Mucosa of descending colon (tissue), 3 donors: ENCODE measurements around the gene CTNNA3. TPM values are rescaled to one million over a fixed set of nuclear protein-coding genes. Genes with fewer than 3 reads are reported as not detected.

Source experiments
- ATAC-seq: fragments of 200-7000 bp; cut with Tn5 transposase; one replicate; pipeline ENCODE4 v1.9.1; 2020; ENCODE audit warnings: mild to moderate bottlenecking, moderate library complexity
- DNase-seq, 3 donors: peaks; one replicate each; pipeline ENCODE4 v3.0.0-alpha.2; 2020
- H3K36me3 ChIP-seq: fragments of 200-600 bp; one replicate; pipeline ENCODE4 v1.8.0; 2021; ENCODE audit warnings: low read depth, mild to moderate bottlenecking
- H3K4me1 ChIP-seq: fragments of 200-600 bp; one replicate; pipeline ENCODE4 v1.8.0; 2021; ENCODE audit warnings: low read depth, mild to moderate bottlenecking
- H3K4me3 ChIP-seq: fragments of 200-600 bp; one replicate; pipeline ENCODE4 v1.8.0; 2021; ENCODE audit warnings: mild to moderate bottlenecking
- H3K9me3 ChIP-seq: fragments of 200-600 bp; one replicate; pipeline ENCODE4 v1.8.0; 2021; ENCODE audit warnings: mild to moderate bottlenecking
- intact Hi-C, 2 donors: fragments of 100-400 bp; cut with DNase I in 1 of 2; cut with micrococcal nuclease in 1 of 2; formaldehyde crosslinking; loops; one replicate each; pipeline versions ENCODE4 v1.11.0 to v1.11.1; 2022; cut with DNase I, micrococcal nuclease
- total RNA-seq, 3 donors: library from RNA; stranded (reverse); fragmentation: NEBNext Ultra II Directional in 2 of 3; extraction: Animal tissue kit (Norgen Biotek cat#: 25700) in 2 of 3; gene quantifications; one replicate each; pipeline versions ENCODE4 v1.2.1 to v1.2.4, GENCODE V29; 2021 to 2023
- TF ChIP-seq, protein P1 (sequence below): fragments of 200-600 bp; IDR thresholded peaks from one replicate; pipeline ENCODE4 v1.8.0; 2022; ENCODE audit warnings: antibody characterized with exemption, mild to moderate bottlenecking
- donor health status: DM: no; HTN: no; CAD: no; lungs with moderate emphysema.
- donor health status: DM: no; HTN: no; CAD: no.
- donor health status: DM: no; HTN: yes; CAD: no.

Gene CTNNA3
- total RNA-seq, 3 donors from 2014 or later, result 0.52 to 7.5 (median 0.70) TPM

DNA sequence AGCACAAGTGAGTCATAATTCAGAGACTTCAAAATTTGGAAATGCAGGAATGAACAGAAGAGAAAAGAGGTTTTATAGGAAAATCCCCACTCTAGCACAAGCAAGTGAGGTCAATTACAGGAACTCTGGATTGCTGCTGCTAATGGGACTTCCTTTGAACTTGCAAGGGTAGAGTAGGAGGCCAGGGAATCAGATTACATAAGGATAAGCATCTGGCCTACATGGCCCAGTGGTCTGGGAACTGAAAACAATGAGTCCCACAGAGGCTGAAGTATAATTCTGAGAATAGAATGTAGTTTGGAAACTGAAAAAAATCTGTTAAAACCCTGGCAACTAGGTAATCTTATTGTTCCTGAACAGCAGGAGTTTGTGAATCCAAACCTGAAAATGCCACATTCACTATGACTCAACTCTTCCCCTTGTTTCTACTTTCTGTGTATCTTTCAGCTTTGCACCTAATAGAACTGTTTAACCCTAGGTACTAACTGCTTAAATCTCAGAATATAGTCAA is 66.5 kb downstream of the CTNNA3 start:
- H3K4me3 ChIP-seq, result no peak overlapping the region
- no peaks in the 10 kb centered on the region for H3K9me3 ChIP-seq
- DNase-seq, result no peak
- H3K36me3 ChIP-seq, result no peaks in the 10 kb centered on the region
- ATAC-seq, result no peak
- no peaks in the 10 kb centered on the region for H3K4me1 ChIP-seq
- intact Hi-C loops, result no loop called here
- TF ChIP-seq, protein P1, sequence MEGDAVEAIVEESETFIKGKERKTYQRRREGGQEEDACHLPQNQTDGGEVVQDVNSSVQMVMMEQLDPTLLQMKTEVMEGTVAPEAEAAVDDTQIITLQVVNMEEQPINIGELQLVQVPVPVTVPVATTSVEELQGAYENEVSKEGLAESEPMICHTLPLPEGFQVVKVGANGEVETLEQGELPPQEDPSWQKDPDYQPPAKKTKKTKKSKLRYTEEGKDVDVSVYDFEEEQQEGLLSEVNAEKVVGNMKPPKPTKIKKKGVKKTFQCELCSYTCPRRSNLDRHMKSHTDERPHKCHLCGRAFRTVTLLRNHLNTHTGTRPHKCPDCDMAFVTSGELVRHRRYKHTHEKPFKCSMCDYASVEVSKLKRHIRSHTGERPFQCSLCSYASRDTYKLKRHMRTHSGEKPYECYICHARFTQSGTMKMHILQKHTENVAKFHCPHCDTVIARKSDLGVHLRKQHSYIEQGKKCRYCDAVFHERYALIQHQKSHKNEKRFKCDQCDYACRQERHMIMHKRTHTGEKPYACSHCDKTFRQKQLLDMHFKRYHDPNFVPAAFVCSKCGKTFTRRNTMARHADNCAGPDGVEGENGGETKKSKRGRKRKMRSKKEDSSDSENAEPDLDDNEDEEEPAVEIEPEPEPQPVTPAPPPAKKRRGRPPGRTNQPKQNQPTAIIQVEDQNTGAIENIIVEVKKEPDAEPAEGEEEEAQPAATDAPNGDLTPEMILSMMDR, result no peak

DNA sequence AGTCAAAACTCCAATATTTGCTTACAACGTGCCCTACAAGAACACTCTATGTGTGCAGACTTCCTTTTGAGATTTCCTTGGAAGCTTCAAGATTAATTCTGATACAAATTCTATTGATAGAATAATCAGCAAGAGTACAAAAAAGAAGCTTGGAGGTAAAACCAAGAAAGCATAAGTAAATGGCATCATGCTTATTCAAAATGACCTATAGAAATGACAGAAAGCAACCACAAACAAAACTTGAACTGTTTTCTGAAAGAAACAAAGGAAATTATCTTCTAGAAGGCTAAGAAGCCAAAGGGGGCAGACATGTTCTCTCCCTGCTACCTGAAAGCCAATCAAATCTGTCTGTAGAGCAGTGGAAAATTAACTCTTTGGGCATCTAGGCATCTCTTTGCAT is 73.0 kb downstream of the CTNNA3 start:
- TF ChIP-seq, protein P1, result no peak
- DNase-seq (no peak), ATAC-seq (no peak)
- H3K9me3 ChIP-seq, result no peaks in the 10 kb centered on the region
- intact Hi-C loops, result no loop called here
- H3K36me3 ChIP-seq, result no peaks in the 10 kb centered on the region
- no peaks in the 10 kb centered on the region for H3K4me1 ChIP-seq
- no peak overlapping the region for H3K4me3 ChIP-seq

- TF ChIP-seq, protein P1, result no peak
- Histone ChIP-seq H3K9me3 (no peaks in the 10 kb centered on the region), H3K36me3 (no peaks in the 10 kb centered on the region), H3K4me3 (no peak overlapping the region), H3K4me1 (no peaks in the 10 kb centered on the region)
- DNase-seq (no peak), ATAC-seq (no peak)
- intact Hi-C loops, result no loop called here
Observed at GRCh38 chr10:67622511-67622910, 73.5 kb downstream of the CTNNA3 start.

DNA sequence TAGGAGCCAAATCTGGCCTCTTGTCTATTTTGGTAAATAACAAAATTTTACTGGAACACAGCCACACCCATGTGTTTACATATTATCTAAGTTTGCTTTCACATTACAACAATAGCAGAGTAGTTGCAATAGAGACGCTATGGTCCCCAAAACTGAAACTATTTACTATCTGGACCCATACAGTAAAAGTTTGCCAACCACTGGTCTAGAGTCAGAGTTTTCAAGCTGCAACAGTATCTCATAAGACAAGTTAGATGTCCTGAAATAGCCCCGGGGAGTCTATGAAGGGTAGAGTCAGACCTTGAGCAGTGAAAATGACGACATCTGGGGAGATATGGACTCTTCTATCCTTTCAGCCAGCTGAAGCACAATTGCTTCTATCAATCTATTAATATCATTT is 74.2 kb downstream of the CTNNA3 start:
- DNase-seq (no peak), ATAC-seq (no peak)
- H3K36me3 ChIP-seq, result no peaks in the 10 kb centered on the region
- intact Hi-C loops, result no loop called here
- no peaks in the 10 kb centered on the region for H3K4me1 ChIP-seq
- TF ChIP-seq, protein P1, result no peak
- no peak overlapping the region for H3K4me3 ChIP-seq
- H3K9me3 ChIP-seq, result no peaks in the 10 kb centered on the region

DNA sequence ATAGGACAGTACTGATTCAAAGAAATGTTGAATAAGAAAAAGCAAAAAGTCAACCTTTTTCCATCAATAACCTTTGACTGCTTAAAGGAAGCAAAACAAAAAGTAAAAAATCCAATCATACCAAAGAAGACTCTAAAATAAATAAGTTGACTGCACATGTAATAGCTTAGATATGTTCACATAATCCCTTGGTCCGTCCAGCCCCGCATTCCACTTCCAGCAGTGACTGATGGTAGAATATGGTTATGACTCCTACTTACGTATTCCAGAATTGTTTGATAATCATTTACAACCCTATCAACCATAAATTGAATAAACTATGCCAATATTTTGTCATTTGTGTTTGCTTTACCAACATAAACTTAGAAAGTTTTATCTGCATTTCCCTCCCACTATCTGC is 77.9 kb downstream of the CTNNA3 start:
- no peaks in the 10 kb centered on the region for H3K9me3 ChIP-seq
- no peak overlapping the region for H3K4me3 ChIP-seq
- no peaks in the 10 kb centered on the region for H3K36me3 ChIP-seq
- TF ChIP-seq, protein P1, result no peak
- H3K4me1 ChIP-seq, result no peaks in the 10 kb centered on the region
- intact Hi-C loops, result no loop called here
- ATAC-seq, result no peak
- no peak for DNase-seq
